Karpas-422 (cell line): Measurements from ENCODE around the gene LRIG3. TPM values are rescaled to one million over a fixed set of nuclear protein-coding genes. Genes with fewer than 3 reads are reported as not detected.

Experiments used
- DNase-seq: peaks from one replicate; pipeline ENCODE4 v3.0.0-alpha.2; 2015
- H2AFZ ChIP-seq: fragments of 200-600 bp; sonication (generic); 2 replicates; pipeline ENCODE4 v1.6.1; 2014; ENCODE audit warnings: antibody characterized with exemption, low read length, mixed read lengths
- H3K27ac ChIP-seq: fragments of 200-600 bp; sonication (generic); 2 replicates; pipeline ENCODE4 v1.5.1; 2014; ENCODE audit warnings: mild to moderate bottlenecking, low read length, moderate library complexity
- H3K27me3 ChIP-seq: fragments of 200-600 bp; sonication (generic); 2 replicates; pipeline ENCODE4 v1.6.1; 2014; ENCODE audit warnings: low read length, mixed read lengths
- H3K36me3 ChIP-seq: fragments of 200-600 bp; sonication (generic); 2 replicates; pipeline ENCODE4 v1.6.1; 2014; ENCODE audit warnings: low read length, mixed read lengths; ENCODE audit not compliant: insufficient read depth
- H3K4me1 ChIP-seq: fragments of 200-600 bp; sonication (generic); 2 replicates; pipeline ENCODE4 v1.6.1; 2014; ENCODE audit warnings: mild to moderate bottlenecking, low read length, mixed read lengths
- H3K4me2 ChIP-seq: fragments of 200-600 bp; sonication (generic); 2 replicates; pipeline ENCODE4 v1.6.1; 2014; ENCODE audit warnings: low read length, low read depth, mild to moderate bottlenecking; ENCODE audit not compliant: poor library complexity, severe bottlenecking
- H3K4me3 ChIP-seq: fragments of 200-600 bp; sonication (generic); 2 replicates; pipeline ENCODE4 v1.5.1; 2014; ENCODE audit warnings: mild to moderate bottlenecking, antibody characterized with exemption, low read length, mixed read lengths
- H3K79me2 ChIP-seq: fragments of 200-600 bp; sonication (generic); 2 replicates; pipeline ENCODE4 v1.6.1; 2014; ENCODE audit warnings: mild to moderate bottlenecking, low read length, mixed read lengths
- H3K9ac ChIP-seq: fragments of 200-600 bp; sonication (generic); 2 replicates; pipeline ENCODE4 v1.6.0; 2014; ENCODE audit warnings: low read length
- H3K9me2 ChIP-seq: fragments of 200-600 bp; sonication (generic), shearing (Covaris generic); replicated peaks from 2 replicates; pipeline ENCODE4 v1.6.0; 2014; ENCODE audit warnings: mild to moderate bottlenecking, low read length, moderate library complexity; ENCODE audit not compliant: insufficient read depth
- H3K9me3 ChIP-seq: fragments of 300-700, 200-600 bp; sonication (generic); 2 replicates; pipeline ENCODE4 v1.6.1; 2014; ENCODE audit warnings: low read length, mixed read lengths
- H4K20me1 ChIP-seq: fragments of 200-600 bp; sonication (generic); 2 replicates; pipeline ENCODE4 v1.6.1; 2014; ENCODE audit warnings: mild to moderate bottlenecking, antibody characterized with exemption, low read length, low read depth; ENCODE audit not compliant: insufficient read depth
- total RNA-seq: library from RNA; depleted of rRNA; stranded (reverse); fragments of >200 nt; shearing (Covaris generic); gene quantifications from 2 replicates; pipeline ENCODE4 v1.2.3, GENCODE V29; 2014; ENCODE audit warnings: low replicate concordance; rRNA removed

LRIG3 gene
- total RNA-seq: not detected in 2 replicates

GRCh38 chr12:58920102-58920960, at the start of gene LRIG3:
Gene LRIG3 (minus strand): TSS chr12:58920504. CDS start chr12:58920235, 269 bp downstream.
- no peak within 1 kb of the TSS for H3K4me2 ChIP-seq
- no peak within 1 kb of the TSS for H2AFZ ChIP-seq

GRCh38 chr12:58969237-58969636, 48.9 kb upstream of the LRIG3 start:
- Histone ChIP-seq H3K9me2 (no peaks in the 10 kb centered on the region), H2AFZ (no peak overlapping the region), H3K9me3 (no peaks in the 10 kb centered on the region), H3K27ac (no peak overlapping the region), H3K27me3 (no peaks in the 10 kb centered on the region), H3K79me2 (no peaks in the 10 kb centered on the region), H3K4me1 (peaks cover under 1% of the 10 kb centered on the region; the same call in 1 of the 2 replicates), H3K4me3 (no peak overlapping the region), H3K4me2 (no peak overlapping the region), H3K36me3 (no peaks in the 10 kb centered on the region), H4K20me1 (no peaks in the 10 kb centered on the region), H3K9ac (no peak overlapping the region)
- DNase-seq: no peak

More at GRCh38 chr12:58920102-58920960, at the start of gene LRIG3:
- no peak within 1 kb of the TSS for H3K9ac ChIP-seq
- no peaks in the 10 kb centered on the region for H3K9me3 ChIP-seq
- H3K9me2 ChIP-seq: no peaks in the 10 kb centered on the region
- DNase-seq: no peak
- no peak within 1 kb of the TSS for H3K4me3 ChIP-seq
- H3K4me1 ChIP-seq: no peaks in the 10 kb centered on the region
- no peak within 1 kb of the TSS for H3K27ac ChIP-seq
- no peaks in the 10 kb centered on the region for H4K20me1 ChIP-seq
- no peaks in the 10 kb centered on the region for H3K27me3 ChIP-seq
- H3K36me3 ChIP-seq: no peaks in the 10 kb centered on the region
- H3K79me2 ChIP-seq: no peaks in the 10 kb centered on the region

GRCh38 chr12:58967561-58967960, 47.3 kb upstream of the LRIG3 start:
- DNase-seq: no peak

GRCh38 chr12:58966939-58967338, 46.6 kb upstream of the LRIG3 start:
- DNase-seq: no peak
- Histone ChIP-seq H3K79me2 (no peaks in the 10 kb centered on the region), H2AFZ (no peak overlapping the region), H4K20me1 (no peaks in the 10 kb centered on the region), H3K4me3 (no peak overlapping the region), H3K9ac (no peak overlapping the region), H3K27me3 (no peaks in the 10 kb centered on the region), H3K4me1 (no peaks in the 10 kb centered on the region), H3K36me3 (no peaks in the 10 kb centered on the region), H3K4me2 (no peak overlapping the region), H3K9me2 (no peaks in the 10 kb centered on the region), H3K9me3 (no peaks in the 10 kb centered on the region), H3K27ac (no peak overlapping the region)

More at GRCh38 chr12:58967561-58967960, 47.3 kb upstream of the LRIG3 start:
- Histone ChIP-seq H3K79me2 (no peaks in the 10 kb centered on the region), H3K27me3 (no peaks in the 10 kb centered on the region), H3K9ac (no peak overlapping the region), H4K20me1 (no peaks in the 10 kb centered on the region), H3K27ac (no peak overlapping the region), H3K9me3 (no peaks in the 10 kb centered on the region), H3K9me2 (no peaks in the 10 kb centered on the region), H3K4me1 (no peaks in the 10 kb centered on the region), H3K36me3 (no peaks in the 10 kb centered on the region), H3K4me2 (no peak overlapping the region), H2AFZ (no peak overlapping the region), H3K4me3 (no peak overlapping the region)

GRCh38 chr12:58965568-58965967, 45.3 kb upstream of the LRIG3 start:
- H3K9me2 ChIP-seq: no peaks in the 10 kb centered on the region
- no peak overlapping the region for H2AFZ ChIP-seq
- H3K9me3 ChIP-seq: no peaks in the 10 kb centered on the region
- no peak overlapping the region for H3K4me3 ChIP-seq
- no peaks in the 10 kb centered on the region for H4K20me1 ChIP-seq
- H3K4me2 ChIP-seq: no peak overlapping the region
- no peaks in the 10 kb centered on the region for H3K79me2 ChIP-seq
- no peak overlapping the region for H3K9ac ChIP-seq
- DNase-seq: no peak
- H3K36me3 ChIP-seq: no peaks in the 10 kb centered on the region
- no peaks in the 10 kb centered on the region for H3K4me1 ChIP-seq
- H3K27ac ChIP-seq: no peak overlapping the region
- H3K27me3 ChIP-seq: no peaks in the 10 kb centered on the region

- H3K36me3 ChIP-seq: no peaks in the 10 kb centered on the region
- no peaks in the 10 kb centered on the region for H3K27me3 ChIP-seq
- no peak overlapping the region for H3K9ac ChIP-seq
- H3K9me2 ChIP-seq: no peaks in the 10 kb centered on the region
- H3K9me3 ChIP-seq: no peaks in the 10 kb centered on the region
- no peaks in the 10 kb centered on the region for H3K4me1 ChIP-seq
- no peak overlapping the region for H3K27ac ChIP-seq
- no peak overlapping the region for H2AFZ ChIP-seq
- no peak for DNase-seq
- no peak overlapping the region for H3K4me3 ChIP-seq
- H3K79me2 ChIP-seq: no peaks in the 10 kb centered on the region
- H4K20me1 ChIP-seq: no peaks in the 10 kb centered on the region
- no peak overlapping the region for H3K4me2 ChIP-seq
Measured at GRCh38 chr12:58963844-58964243, 43.5 kb upstream of the LRIG3 start.

- H2AFZ ChIP-seq: no peak overlapping the region
- no peak for DNase-seq
- no peak overlapping the region for H3K4me3 ChIP-seq
- H4K20me1 ChIP-seq: no peaks in the 10 kb centered on the region
- H3K9me3 ChIP-seq: no peaks in the 10 kb centered on the region
- no peak overlapping the region for H3K4me2 ChIP-seq
- no peaks in the 10 kb centered on the region for H3K79me2 ChIP-seq
- H3K27me3 ChIP-seq: no peaks in the 10 kb centered on the region
- no peaks in the 10 kb centered on the region for H3K4me1 ChIP-seq
- no peak overlapping the region for H3K9ac ChIP-seq
- no peaks in the 10 kb centered on the region for H3K9me2 ChIP-seq
- no peaks in the 10 kb centered on the region for H3K36me3 ChIP-seq
- no peak overlapping the region for H3K27ac ChIP-seq
Measured at GRCh38 chr12:58961906-58962305, 41.6 kb upstream of the LRIG3 start.

GRCh38 chr12:58961166-58961565, 40.9 kb upstream of the LRIG3 start:
- Histone ChIP-seq H3K4me1 (peaks cover 5% of the 10 kb centered on the region), H3K9ac (no peak overlapping the region), H2AFZ (no peak overlapping the region), H3K36me3 (no peaks in the 10 kb centered on the region), H3K79me2 (no peaks in the 10 kb centered on the region), H3K9me3 (no peaks in the 10 kb centered on the region), H3K9me2 (no peaks in the 10 kb centered on the region), H4K20me1 (no peaks in the 10 kb centered on the region), H3K27ac (no peak overlapping the region), H3K4me3 (no peak overlapping the region), H3K4me2 (no peak overlapping the region), H3K27me3 (no peaks in the 10 kb centered on the region)
- DNase-seq: no peak
